NCI-H146 treated with DMSO at 0.1 percent for 48 hours (cell line): ENCODE results near the gene SYNJ2.
"Not testable (repeated sequence)": the region's sequence is repeated elsewhere in the genome, so short reads cannot be mapped to it uniquely, and the experiment has no call there.

Source experiments
- DNase-seq: peaks from one replicate; lab custom pipeline; 2025; ENCODE audit not compliant: unreplicated experiment; lab: John Stamatoyannopoulos, UW

SYNJ2 gene

GRCh38 chr6:157981395-157982101 is at the start of gene SYNJ2:
SYNJ2 (plus strand) TSS chr6:157981863; CDS start chr6:157981962, 99 bp downstream.
- peak; percentile 61 for DNase-seq

GRCh38 chr6:157935786-157936185 is 45.9 kb upstream of the SYNJ2 start:
- DNase-seq: no peak

- DNase-seq: no peak
These were observed 44.3 kb upstream of the SYNJ2 start for GRCh38 chr6:157937318-157937717.

- DNase-seq: no peak
These were observed 43.7 kb upstream of the SYNJ2 start for GRCh38 chr6:157937916-157938315.

GRCh38 chr6:157940375-157941036 is 41.2 kb upstream of the SYNJ2 start:
- not testable (repeated sequence) for DNase-seq

GRCh38 chr6:157941101-157941863 is 40.4 kb upstream of the SYNJ2 start:
- no peak for DNase-seq

- DNase-seq: no peak
These were observed 39.3 kb upstream of the SYNJ2 start for GRCh38 chr6:157942351-157942750.

- no peak for DNase-seq
These were observed 38.3 kb upstream of the SYNJ2 start for GRCh38 chr6:157943249-157943963.

GRCh38 chr6:157943964-157944283 is 37.7 kb upstream of the SYNJ2 start:
- DNase-seq: no peak

- no peak for DNase-seq
These were observed 36.4 kb upstream of the SYNJ2 start for GRCh38 chr6:157944983-157945931.

- no peak for DNase-seq
These were observed 35.5 kb upstream of the SYNJ2 start for GRCh38 chr6:157946053-157946617.

GRCh38 chr6:157946865-157947532 is 34.7 kb upstream of the SYNJ2 start:
- no peak for DNase-seq

GRCh38 chr6:157950899-157951298 is 30.8 kb upstream of the SYNJ2 start:
- DNase-seq: not testable (repeated sequence)

GRCh38 chr6:157951828-157952227 is 29.8 kb upstream of the SYNJ2 start:
- no peak for DNase-seq

GRCh38 chr6:157952861-157953351 is 28.8 kb upstream of the SYNJ2 start:
- DNase-seq: no peak

- DNase-seq: peak; percentile 74
These were observed 28.0 kb upstream of the SYNJ2 start for GRCh38 chr6:157953580-157954091.

GRCh38 chr6:157954150-157955117 is 27.2 kb upstream of the SYNJ2 start:
- peak; percentile 82 for DNase-seq

GRCh38 chr6:157955675-157956074 is 26.0 kb upstream of the SYNJ2 start:
- DNase-seq: no peak
